Activated CD4-positive, CD25-positive, alpha-beta regulatory T cell (primary cell): ENCODE results near the gene DAAM2.

Experiments
- DNase-seq, 4 experiments: peaks; one replicate each; lab custom pipeline; 2025; lab: John Stamatoyannopoulos, UW

The DAAM2 gene

DNA sequence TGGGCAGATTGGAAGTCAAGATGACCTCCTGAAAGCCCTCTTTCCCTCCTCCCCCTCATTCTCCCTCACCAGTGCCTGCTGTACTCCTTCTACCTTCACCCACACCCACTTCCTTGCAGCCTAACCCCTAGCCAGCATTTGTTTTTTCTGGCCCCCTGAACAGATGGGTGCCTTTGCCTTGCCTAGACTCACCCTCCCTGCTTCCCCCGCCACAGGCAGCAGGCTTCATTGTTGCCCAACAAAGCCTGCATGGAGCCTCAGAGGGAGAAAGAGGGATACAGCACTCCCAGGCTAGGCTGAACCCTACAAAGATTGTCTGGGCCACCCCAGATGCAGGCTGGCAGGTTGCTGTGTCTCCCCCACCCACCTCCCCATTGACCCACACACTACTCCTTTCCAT is 139.4 kb downstream of the DAAM2 start:
- no peak for DNase-seq

DNA sequence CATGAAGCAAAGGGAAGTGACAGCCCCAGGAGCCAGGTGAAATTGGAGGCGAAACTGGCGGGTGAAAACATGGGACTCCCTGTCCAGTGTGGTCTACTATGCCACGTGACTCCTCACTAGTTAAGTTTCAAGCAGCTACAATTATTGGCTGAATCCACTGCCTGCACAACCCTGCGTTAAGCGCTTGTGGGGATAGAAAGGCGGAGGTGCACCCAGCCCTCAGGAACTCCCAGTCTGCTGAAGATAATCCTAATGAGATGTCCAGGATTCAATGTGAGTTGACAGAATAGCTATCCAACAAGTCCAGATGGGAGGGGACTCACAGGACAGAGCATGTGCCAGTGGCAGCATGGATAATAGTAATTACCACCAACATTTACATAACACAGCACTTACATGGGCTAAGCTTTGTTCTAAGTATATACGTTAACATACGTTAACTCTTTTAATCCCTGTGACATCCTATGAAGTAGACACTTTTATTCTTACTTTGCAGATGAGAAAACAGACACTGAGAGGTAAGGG is 140.3 kb downstream of the DAAM2 start:
- no peak for DNase-seq

DNA sequence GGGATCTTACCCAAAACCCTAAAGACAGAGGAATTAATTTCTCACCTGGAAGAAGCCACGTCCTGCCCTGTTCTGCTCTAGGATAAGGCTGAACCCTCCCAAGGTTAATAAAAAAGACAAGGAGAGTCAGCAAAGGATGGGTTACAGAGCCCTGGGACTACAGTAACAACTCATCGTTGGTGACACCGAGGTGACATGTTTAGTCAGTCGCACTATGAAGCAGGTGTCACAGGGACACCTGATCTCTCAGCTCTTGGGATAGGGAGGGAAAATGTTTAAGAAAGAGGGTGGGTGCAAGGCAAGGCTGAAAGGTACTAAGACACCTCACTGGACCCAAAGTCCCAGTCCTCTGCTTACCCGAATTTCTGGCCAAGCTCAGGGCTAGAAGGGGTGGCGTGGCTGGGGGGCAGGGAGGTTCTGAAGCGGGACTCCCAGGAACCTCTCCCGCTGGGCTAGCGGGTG is 141.5 kb downstream of the DAAM2 start:
- no peak for DNase-seq

DNA sequence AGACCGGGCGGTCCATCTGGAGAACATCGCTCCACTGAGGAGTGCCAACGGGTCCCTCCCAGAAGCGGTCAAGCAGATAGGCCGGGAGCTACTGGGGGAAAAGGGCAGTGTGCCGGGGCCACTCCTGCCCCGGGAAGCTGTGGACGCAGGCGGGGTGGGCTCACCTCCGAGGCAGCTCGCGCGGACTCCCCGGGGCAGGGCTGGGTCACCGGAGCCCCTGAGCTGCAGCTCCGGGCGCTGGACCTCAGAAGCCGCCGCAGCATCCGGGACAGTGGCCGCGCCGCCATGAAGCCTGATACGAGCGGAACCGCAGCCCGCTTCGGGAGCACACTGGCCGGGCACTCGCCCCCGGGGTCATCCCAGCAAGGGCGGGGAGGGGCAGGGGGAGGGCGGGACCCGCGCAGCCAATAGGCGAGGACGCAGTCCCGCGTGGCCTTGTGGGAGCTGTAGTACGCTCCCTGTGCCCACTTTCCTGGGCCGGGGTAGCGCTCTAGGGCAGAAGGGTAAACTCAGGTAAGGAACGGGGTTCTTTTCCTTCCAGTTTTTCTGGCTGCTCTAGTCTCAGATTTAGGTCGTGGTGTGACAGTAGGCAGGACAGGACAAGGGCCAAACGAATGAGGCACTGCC is 142.1 kb downstream of the DAAM2 start, which contains the start of gene MOCS1:
TSS of gene MOCS1 (minus strand) at position 332 of the 627 bp plus-strand sequence. CDS start at position 287, 45 bp downstream.
- no peak for DNase-seq

DNA sequence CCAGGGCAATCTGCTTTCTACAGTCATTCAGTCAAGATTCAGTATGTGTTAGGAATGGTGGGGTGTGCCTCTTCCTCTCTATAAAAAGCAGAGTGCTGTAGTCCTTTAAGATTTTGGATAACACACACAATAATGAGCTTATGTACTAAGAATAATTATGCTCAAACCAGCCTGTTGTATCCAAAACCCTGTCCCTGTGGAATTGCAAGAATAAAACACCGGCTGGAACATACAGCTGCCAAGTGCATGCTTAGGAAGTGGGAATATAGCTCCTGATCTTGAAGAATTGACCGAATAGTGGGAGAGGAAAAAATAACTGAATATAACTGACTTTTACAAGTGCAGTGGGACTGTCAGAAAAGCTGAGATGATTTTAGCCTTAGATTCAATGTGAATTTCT is 143.1 kb downstream of the DAAM2 start:
- no peak for DNase-seq

DNA sequence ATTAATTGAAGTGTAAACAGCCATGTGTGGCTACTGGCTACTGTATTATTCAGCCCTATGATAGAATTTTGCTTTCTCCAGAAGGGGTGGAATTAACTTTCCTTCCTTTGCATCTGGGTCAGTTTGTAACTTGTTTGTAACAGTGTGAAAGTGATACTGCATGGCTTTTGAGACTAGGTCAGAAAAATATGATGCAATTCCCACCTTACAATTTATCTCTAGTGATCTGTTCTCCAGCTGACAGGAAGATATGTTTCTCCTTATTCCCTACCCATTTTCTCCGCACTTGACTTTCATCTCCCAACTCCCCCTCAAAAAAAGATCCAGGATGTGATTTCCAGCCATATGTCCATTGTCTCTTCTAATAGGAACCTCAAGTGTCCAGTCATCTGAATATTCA is 144.7 kb downstream of the DAAM2 start:
- no peak for DNase-seq

DNA sequence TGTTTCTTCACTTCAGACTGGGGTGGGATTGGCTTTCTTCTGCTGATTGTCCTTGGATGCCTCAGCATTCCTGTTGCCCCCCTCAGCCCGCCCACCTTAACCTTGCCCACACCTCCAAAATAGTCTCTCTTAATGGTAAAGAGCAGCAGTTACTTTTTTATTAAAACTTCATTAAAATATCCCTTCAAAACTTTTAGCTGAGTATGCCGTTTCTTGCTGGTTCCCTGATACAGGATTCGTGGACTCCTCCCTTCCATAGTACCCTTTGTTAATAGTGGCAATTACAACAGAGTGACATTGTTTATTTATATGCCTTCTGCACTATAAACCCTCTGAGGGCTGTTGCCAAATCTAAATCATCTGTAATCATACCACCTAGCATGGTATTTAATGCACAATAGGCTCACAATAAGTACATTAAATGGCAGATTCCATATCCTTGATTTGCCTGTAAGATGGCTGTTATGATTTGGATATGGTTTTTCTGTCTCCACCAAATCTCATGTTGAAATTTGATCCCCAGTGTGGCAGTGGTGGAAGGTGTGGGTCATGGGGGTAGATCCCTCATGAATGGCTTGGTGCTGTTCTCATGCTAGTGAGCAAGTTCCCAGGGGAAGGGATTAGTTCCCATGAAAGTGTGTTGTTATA is 145.6 kb downstream of the DAAM2 start:
- no peak for DNase-seq

DNA sequence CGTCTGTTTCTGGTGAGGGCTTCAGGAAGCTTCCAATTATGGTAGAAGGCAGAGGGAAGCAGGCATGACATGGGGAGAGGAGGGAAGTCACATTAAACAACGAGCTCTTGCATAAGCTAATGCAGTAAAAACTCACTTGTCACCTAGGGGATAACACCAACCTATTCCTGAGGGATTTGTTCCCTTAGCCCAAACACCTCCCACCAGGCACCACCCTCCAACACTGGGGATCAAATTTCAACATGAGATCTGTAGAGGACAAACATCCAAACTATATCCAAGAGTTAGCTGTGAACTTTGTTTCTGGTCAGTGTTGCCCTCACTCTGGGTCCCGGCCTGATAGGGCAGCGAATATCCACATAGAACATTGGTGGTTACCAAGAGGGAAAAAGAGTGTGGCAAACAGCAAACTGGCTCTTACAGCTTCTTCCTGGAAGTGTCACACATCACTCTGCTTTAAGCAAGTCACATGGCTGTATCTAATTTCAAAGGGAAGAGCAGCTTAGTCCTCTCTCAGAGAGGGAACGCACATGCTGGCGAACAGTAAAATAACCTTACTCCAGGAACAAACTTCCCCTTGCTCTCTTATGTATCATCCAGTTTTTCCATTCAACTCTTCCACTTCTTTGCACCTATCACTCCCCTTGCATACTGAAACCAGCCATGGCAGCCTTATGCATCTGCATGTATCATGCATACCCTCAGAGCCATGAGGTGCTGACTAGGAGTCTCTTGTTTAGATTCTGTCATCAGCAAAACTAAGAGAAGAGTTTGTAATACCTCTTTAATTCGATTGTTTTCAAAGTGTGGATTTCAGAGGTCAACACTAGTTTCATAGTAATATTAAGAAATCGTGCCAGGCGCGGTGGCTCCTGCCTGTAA is 146.8 kb downstream of the DAAM2 start:
- DNase-seq, result no peak

DNA sequence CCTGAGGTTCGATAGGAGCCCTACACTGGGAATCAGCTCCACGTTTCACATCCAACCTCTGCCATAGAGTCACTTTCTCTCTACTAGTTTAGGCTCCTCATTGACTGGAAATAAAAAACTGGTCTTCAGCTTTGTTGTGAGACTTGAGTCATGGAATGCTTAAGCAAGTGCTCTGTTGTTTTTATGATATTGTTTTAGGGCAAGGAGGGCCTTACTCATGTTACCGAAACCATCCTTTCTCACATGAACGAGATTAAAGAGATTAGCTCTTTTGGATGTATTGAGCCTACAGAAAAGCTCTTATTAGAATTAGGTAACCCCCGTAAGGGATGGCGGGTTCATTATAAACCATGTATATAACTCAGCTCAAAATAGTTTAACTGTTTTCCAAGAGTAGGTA is 149.0 kb downstream of the DAAM2 start:
- DNase-seq, result no peak

DNA sequence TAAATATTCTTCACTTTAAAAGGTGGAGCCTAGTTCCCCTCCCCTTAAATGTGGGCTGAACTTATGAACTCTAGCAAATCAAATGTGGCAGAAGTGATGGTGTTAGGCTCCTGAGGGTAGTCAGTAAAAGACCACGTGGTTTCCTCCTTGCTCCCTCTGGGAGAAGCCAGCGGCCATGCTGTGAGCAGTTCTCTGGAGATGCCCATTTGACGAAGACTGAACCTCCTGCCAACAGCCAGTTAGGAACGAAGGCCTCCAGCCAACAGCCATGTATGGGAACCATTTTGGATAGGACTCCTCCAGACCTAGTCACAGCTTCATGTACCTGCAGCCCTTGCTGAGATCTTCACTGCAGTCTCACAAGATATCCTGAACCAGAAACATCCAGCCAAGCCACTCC is 149.6 kb downstream of the DAAM2 start:
- DNase-seq, result no peak

DNA sequence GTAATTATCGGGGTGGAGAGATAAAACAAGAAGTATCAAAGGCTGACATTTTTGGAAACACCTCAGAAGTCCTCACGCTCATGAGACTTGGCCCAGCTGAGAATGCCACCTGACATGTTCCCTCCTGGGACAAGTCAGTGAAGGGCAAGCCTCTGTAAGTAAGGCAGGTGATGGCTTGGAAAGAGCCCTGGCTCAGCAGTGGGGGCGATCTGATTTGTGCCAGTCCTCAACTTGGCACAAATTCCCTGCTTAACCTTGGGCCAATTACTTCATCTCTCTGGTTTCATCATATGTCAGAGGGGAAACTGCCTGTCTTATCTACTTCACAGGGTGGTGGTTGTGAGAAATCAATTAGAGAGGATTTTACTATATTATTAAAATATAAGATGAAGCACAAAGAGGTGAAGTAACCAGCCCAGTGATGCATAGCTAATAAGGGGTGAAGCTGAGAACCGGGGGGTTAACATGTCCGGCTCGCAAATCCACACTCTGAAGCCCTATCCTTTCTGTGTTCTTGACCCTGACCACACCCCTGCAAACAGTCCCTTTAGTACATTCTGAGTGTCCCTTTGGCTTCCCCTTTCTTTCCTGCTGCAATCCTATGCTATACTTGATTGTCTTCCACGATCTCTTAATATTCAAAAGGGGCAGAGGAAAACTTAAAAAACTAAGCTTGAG is 150.9 kb downstream of the DAAM2 start:
- no peak for DNase-seq

DNA sequence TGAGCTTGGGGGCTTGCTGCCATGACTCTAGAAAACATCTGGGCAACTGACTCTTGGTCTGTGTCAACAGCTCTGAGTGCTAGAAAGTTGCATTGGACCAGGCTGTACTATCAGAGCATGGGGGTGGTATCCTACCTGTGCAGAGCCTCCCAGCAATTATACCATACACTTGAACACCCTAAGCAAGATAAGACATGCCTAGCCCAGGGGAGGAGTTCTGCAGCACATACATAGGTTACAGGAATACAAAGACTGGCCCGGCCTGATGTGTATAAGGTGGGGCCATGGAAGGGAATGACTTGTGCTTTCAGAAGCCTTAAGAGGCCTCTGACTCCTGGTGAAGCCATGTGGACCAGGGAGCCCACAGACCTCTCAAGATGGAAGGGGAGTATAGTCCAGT is 153.4 kb downstream of the DAAM2 start:
- DNase-seq, result no peak

DNA sequence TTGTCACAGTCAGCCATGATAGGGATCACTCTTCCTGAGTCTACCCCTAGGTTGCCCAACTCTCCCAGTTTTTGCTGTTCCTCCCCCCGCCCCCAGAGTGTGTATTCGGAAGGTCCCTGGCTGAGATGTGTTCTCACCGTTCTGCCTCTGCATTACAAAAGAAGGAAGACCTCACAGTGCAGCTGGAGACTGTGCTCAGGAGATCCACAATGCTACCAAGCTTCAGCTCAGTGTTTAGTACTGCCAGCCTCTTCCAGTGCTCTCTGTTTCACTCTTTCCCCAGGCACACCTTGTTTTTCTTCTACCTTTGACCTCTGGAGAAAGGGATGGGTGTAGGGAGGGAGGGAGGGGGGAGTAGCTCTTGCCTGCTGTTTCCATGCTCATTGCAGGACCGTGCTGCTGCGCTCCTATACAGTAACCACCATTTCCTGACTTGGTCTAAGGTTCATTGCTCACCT is 155.5 kb downstream of the DAAM2 start:
- DNase-seq, result no peak

DNA sequence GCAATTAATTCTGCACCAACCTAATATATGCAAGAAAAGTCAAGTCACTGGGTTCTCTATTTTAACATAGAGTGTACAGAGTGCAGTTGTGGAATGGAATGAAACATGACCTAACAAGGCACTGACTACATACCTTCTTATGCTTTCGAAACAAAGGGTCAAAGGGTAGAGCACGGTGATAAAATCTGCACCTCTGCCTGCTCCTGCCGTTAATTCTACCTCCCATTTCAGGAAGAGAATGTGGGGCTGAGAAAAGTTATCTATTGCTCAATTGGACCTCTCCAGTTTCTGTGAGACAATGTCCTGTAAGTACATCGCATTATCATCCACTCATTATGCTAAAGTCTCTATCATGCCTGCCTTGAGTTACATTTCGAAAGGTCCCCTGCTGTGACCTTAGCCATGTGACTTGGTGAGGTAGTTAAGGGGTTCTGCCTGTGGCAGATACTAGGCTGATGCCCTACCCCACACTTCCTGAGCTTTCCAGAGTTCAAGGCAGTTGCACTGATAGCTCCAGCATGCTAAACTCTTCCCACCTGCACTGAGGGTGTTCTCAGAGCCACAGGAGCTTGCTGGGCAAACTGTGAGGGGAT is 156.1 kb downstream of the DAAM2 start:
- DNase-seq, result no peak

DNA sequence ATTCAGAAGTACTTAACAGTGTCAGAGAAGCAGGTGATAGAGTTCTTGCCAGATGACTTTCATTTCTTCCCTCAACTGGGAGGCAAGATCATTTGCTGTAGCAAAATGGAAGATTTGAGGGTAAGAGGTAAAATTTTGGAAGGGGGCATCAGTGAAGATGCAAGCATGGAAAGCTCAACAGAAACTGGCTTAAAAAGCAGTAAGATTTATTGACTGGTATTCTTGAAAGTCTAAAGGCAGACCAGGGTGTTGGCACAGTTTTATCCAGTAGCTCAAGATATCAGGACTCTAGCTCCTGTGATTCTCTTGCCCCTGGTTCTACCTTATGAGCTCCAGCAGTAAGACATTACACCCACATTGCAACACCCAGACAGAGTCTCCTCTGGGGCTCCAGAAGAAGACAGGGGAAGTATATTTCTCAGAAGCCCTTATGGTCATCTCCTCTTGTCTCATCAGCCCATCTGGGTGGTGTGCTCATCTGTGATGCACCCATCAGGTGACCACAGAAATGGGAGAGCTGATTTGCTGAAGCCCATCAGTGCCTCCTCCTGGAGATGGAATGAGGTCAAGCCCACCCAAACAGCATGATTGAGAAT is 158.0 kb downstream of the DAAM2 start:
- DNase-seq, result no peak

DNA sequence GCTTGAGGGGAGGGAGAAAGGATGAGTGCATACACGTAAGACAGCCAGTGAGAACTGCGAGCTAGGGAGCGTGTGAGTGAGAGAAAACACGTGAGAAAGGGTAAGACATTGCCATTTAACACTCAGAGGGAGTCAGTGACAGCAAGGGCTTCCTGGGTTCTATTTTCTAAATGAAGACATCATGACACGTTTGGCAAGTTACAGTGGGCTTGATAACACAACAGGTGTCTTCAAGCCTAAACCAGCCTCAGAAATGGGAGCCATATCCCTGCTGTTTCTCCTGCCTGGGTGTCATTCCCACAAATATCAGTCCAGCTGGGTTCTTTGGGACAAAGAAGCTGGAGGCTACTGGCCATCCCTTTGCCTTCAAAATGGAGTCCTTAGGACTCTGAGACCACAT is 159.0 kb downstream of the DAAM2 start:
- DNase-seq, result no peak

DNA sequence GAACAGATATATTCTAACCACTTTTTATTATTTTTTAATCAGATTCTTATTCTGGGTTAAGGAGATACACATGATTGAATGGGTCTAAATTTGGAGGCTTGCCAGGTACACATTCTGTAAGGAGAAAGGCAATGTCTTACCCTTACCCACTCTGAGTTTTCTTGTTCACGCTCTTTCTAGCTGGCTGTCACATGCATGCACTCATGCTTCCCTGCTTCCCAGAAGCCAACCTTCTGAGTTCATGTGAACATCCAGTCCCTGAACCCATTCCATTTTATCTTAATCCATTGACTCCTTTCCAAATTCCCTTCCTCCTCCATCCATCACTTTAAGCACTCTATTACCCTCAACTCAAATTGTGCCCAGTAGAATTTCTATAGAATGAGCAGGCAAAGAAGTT is 159.5 kb downstream of the DAAM2 start:
- no peak for DNase-seq

DNA sequence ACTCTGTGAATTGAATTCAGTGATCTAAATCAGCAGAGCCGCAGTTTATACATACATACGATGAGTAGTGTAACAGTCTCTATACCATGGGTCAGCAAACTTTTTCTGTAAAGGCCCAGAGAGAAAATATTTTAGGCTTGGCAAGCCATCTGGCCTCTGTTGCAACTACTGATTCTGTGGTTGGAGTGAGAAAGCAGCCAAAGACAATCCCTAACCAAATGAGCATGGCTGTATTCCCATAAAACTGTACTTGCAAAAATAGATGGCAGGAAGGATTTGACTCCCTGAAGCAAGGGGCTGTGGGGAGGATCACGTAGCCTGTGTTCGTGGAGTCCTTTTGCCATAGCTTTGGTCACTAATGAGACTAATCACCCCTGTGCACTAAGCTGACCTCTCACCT is 160.0 kb downstream of the DAAM2 start:
- DNase-seq, result no peak

DNA sequence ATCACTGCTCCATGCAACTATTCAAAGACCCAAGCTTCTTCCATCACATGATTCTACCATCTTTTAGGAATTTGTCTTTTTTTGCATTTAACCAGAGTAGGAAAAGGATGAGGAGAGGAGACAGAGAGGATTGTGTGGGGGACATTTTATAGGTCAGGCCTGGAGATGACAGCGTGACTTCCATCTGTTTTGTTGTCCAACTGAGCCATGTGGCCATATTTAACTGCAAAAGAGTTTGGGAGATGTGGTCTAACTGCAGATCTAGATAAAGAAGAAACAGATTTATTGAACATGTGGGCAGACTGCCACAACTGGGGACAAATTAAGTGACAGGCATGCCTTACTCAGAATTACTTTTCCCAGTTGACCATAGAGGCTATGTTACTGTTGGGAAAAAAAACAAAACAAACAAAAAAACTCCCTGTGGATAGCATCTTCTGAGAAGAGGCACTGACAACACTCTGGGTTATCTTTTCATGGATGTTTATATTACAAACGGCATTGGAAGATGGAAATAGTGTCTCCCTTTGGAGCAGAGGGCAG is 161.0 kb downstream of the DAAM2 start:
- no peak for DNase-seq
